Measurements from ENCODE around the gene CCBE1. TPM values are rescaled to one million over a fixed set of nuclear protein-coding genes. Genes with fewer than 3 reads are reported as not detected.

CCBE1 gene
- total RNA-seq, 2 donors from 2014 or later, result 0.27 to 3.1 TPM

GRCh38 chr18:59729781-59730180 lies 32.6 kb upstream of the CCBE1 start:
- no peak for TF ChIP-seq CTCF (IDR thresholded peaks at IDR 0.05)
- no peaks in the 10 kb centered on the region for H3K4me1 ChIP-seq
- H3K4me3 ChIP-seq, result no peak overlapping the region
- intact Hi-C loops (cut with DNase I), result no loop called here
- no peaks in the 10 kb centered on the region for H3K36me3 ChIP-seq
- no peaks in the 10 kb centered on the region for H3K9me3 ChIP-seq
- H3K9ac ChIP-seq (ENCODE audit: low read depth in 2 of 2, low read length in 2 of 2), result no peak overlapping the region
- DNase-seq, result no peak
- no peak overlapping the region for H3K27ac ChIP-seq
- no peaks in the 10 kb centered on the region for H3K27me3 ChIP-seq

- H3K36me3 ChIP-seq, result no peaks in the 10 kb centered on the region
- no peak overlapping the region for H3K27ac ChIP-seq
- H3K4me3 ChIP-seq, result no peak overlapping the region
- H3K9me3 ChIP-seq, result no peaks in the 10 kb centered on the region
- DNase-seq, result no peak
- no peak for TF ChIP-seq CTCF (IDR thresholded peaks at IDR 0.05)
- no peaks in the 10 kb centered on the region for H3K27me3 ChIP-seq
- intact Hi-C loops (cut with DNase I), result no loop called here
- no peaks in the 10 kb centered on the region for H3K4me1 ChIP-seq
- no peak overlapping the region for H3K9ac ChIP-seq (ENCODE audit: low read depth in 2 of 2, low read length in 2 of 2)
Observed at GRCh38 chr18:59728816-59729215, 31.6 kb upstream of the CCBE1 start.

- no peak for TF ChIP-seq CTCF (IDR thresholded peaks at IDR 0.05)
- H3K4me3 ChIP-seq, result no peak overlapping the region
- DNase-seq, result no peak
- intact Hi-C loops (cut with DNase I), result no loop called here
- no peak overlapping the region for H3K9ac ChIP-seq (ENCODE audit: low read depth in 2 of 2, low read length in 2 of 2)
- no peaks in the 10 kb centered on the region for H3K9me3 ChIP-seq
- H3K36me3 ChIP-seq, result no peaks in the 10 kb centered on the region
- H3K27me3 ChIP-seq, result no peaks in the 10 kb centered on the region
- H3K27ac ChIP-seq, result no peak overlapping the region
- H3K4me1 ChIP-seq, result no peaks in the 10 kb centered on the region
Observed at GRCh38 chr18:59725142-59725541, 27.9 kb upstream of the CCBE1 start.

- Histone ChIP-seq H3K9ac (ENCODE audit: low read depth in 2 of 2, low read length in 2 of 2) (no peak overlapping the region), H3K4me3 (no peak overlapping the region), H3K36me3 (no peaks in the 10 kb centered on the region), H3K4me1 (no peaks in the 10 kb centered on the region), H3K27ac (no peak overlapping the region), H3K9me3 (no peaks in the 10 kb centered on the region), H3K27me3 (no peaks in the 10 kb centered on the region)
- no peak for TF ChIP-seq CTCF (IDR thresholded peaks at IDR 0.05)
- no peak for DNase-seq
- intact Hi-C loops (cut with DNase I), result no loop called here
Observed at GRCh38 chr18:59724103-59724502, 26.9 kb upstream of the CCBE1 start.

GRCh38 chr18:59721931-59722330 lies 24.7 kb upstream of the CCBE1 start:
- Histone ChIP-seq H3K9me3 (no peaks in the 10 kb centered on the region), H3K9ac (ENCODE audit: low read depth in 2 of 2, low read length in 2 of 2) (no peak overlapping the region), H3K4me3 (no peak overlapping the region), H3K36me3 (no peaks in the 10 kb centered on the region), H3K27me3 (no peaks in the 10 kb centered on the region), H3K27ac (no peak overlapping the region), H3K4me1 (no peaks in the 10 kb centered on the region)
- TF ChIP-seq CTCF (IDR thresholded peaks at IDR 0.05), result no peak
- intact Hi-C loops (cut with DNase I), result no loop called here
- DNase-seq, result no peak

- DNase-seq, result no peak
- H3K9ac ChIP-seq (ENCODE audit: low read depth in 2 of 2, low read length in 2 of 2), result no peak overlapping the region
- intact Hi-C loops (cut with DNase I), result no loop called here
- H3K4me3 ChIP-seq, result no peak overlapping the region
- no peaks in the 10 kb centered on the region for H3K9me3 ChIP-seq
- no peak overlapping the region for H3K27ac ChIP-seq
- no peaks in the 10 kb centered on the region for H3K4me1 ChIP-seq
- no peaks in the 10 kb centered on the region for H3K27me3 ChIP-seq
- TF ChIP-seq CTCF (IDR thresholded peaks at IDR 0.05), result no peak
- H3K36me3 ChIP-seq, result no peaks in the 10 kb centered on the region
Observed at GRCh38 chr18:59721211-59721610, 24.0 kb upstream of the CCBE1 start.
